Measurements from ENCODE around the gene PKD1.

PKD1 gene

GRCh38 chr16:2043667-2044451 is 91.8 kb downstream of the PKD1 start:
- no peak for DNase-seq

DNA sequence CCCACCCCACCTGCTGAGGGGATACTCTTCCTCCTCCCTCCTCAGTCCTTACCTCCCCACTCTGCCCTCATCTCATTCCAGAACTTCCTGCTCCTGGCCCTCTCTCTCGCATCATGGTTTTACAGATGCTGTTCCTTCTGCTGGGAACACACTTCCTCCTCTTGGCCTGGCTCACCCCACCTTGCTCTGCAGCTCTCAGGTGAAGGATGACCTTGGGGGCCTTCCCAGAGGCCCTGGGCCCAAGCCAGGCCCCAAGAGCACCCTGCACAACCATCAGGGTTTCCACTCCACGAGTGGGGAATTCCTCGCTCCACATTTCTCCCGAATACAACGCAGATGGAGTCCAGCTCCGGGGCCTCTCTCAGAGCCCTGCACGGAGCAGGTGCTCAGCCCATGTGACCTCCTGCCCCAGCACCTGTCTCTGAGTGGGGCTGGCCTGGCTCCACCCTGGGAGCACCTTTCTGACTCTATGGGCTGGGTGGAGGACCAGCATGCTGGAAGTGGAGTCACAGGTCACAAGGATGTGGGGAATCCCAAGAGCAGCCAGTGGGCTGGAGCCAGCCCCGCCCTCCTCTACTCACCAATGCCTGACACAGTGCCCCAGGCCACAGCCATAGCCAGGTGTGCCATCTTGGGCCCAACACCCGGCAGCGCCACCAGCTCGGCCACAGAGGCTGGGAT is 92.6 kb downstream of the PKD1 start:
- DNase-seq = no peak

- no peak for DNase-seq
Observed at GRCh38 chr16:2042171-2042985, 93.3 kb downstream of the PKD1 start.

DNA sequence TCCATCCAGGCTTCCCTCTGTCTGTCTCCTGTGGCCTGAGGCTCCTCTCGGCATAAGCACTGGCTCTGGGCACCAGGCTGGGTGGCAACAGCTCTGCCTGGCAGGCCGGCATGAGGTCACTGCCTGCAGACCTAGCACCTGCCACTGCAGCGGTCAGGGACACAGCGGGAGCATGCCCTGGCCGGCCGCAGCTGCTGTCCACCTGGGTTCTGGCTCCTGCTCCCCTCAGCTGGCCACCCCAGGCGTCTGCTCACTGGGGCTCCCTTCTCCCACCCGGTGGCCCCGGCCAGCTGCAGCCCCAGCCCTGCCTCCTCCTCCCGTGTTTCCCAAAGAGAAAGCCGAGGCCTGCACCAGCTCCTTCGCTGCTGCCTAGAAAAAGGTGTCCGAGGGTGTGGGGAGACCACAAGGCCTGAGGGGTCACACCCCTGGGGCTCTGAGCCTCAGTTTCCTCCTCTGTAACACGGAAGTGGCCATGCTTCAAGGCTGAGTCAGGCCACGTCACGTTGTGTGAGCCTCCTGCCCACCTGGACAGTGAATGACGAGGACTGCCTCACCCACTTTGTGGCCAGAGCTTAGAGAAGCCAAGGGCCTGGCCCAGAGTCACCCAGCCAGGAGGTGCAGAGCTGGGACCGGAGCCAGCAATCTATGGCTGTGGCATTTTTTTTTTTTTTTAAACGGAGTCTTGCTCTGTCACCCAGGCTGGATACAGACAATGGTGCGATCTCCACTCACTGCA is 94.7 kb downstream of the PKD1 start:
- DNase-seq = no peak

GRCh38 chr16:2040041-2040786 is 95.5 kb downstream of the PKD1 start:
- no peak for DNase-seq

DNA sequence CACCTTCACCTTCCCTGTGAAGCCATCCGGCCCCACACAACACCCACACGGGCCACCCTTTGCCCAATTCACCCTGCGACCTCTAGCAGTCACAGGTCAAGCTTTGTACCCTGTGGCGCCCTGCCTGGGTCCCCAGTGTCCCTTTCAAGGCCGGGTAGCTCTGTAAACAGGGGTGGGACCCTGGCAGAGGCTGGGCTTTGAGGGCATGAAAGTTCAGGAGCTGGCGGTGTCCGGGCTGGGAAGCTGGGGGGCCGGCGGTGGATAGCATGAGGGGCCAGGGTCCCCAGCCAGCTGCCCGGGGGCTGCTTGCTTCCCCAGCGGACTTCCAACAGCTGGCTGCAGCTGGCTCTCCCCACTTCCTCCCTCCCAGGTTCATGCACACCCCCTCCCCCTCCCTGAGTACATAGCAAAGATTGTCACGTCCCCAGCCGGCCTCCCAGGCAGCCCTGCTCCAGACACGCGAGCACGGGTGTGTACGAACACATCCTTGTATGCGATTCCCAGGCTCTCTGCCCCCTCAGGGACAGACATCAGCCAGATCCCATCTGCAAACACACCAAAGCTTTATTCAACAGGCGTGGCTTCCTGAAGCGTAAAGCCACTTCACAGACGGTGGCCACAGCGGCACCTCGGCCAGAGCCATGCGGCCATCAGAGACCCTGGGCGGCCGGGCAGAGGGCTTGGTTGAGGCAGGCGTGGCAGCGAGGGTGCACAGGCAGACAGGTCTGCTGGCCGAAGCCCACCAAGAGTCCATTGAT is 96.2 kb downstream of the PKD1 start:
- peak; percentile 91 for DNase-seq

All from fibroblast of upper back skin (primary cell).